Activated T-cell treated with anti-CD3 and anti-CD28 coated beads for 24 hours (primary cell): ENCODE measurements around the gene LTK.

Experiments used
- DNase-seq: peaks from one replicate; pipeline ENCODE4 v3.0.0-alpha.2; 2020; ENCODE audit warnings: low read depth

LTK gene

GRCh38 chr15:41513506-41514227 lies at the start of gene LTK:
LTK (minus strand) TSS chr15:41513827; CDS start chr15:41513709, 118 bp downstream.
- DNase-seq: no peak

- no peak for DNase-seq
Measured at GRCh38 chr15:41562784-41563198, 49.2 kb upstream of the LTK start.

- no peak for DNase-seq
Measured at GRCh38 chr15:41562244-41562643, 48.6 kb upstream of the LTK start.

GRCh38 chr15:41561777-41562145 lies 48.1 kb upstream of the LTK start:
- no peak for DNase-seq

- DNase-seq: no peak
Measured at GRCh38 chr15:41561104-41561776, 47.6 kb upstream of the LTK start.

- no peak for DNase-seq
Measured at GRCh38 chr15:41560572-41560874, 46.9 kb upstream of the LTK start.

- no peak for DNase-seq
Measured at GRCh38 chr15:41559239-41559782, 45.7 kb upstream of the LTK start.

- peak; percentile 55 for DNase-seq
Measured at GRCh38 chr15:41558400-41559238, 45.0 kb upstream of the LTK start, which contains the start of gene TYRO3. TYRO3 (plus strand) TSS chr15:41559212; CDS start chr15:41559258, 46 bp downstream.

GRCh38 chr15:41557673-41558399 lies 44.2 kb upstream of the LTK start:
- peak; percentile 61 for DNase-seq

GRCh38 chr15:41556677-41557076 lies 43.0 kb upstream of the LTK start:
- no peak for DNase-seq

GRCh38 chr15:41554915-41555314 lies 41.3 kb upstream of the LTK start:
- DNase-seq: no peak

- no peak for DNase-seq
Measured at GRCh38 chr15:41554343-41554742, 40.7 kb upstream of the LTK start.

- no peak for DNase-seq
Measured at GRCh38 chr15:41553731-41554130, 40.1 kb upstream of the LTK start.

- no peak for DNase-seq
Measured at GRCh38 chr15:41550066-41550775, 36.6 kb upstream of the LTK start.

GRCh38 chr15:41546851-41547786 lies 33.5 kb upstream of the LTK start:
- DNase-seq: no peak

- DNase-seq: no peak
Measured at GRCh38 chr15:41545218-41545617, 31.6 kb upstream of the LTK start.

GRCh38 chr15:41544650-41545015 lies 31.0 kb upstream of the LTK start:
- no peak for DNase-seq

- no peak for DNase-seq
Measured at GRCh38 chr15:41543521-41543870, 29.9 kb upstream of the LTK start.

- no peak for DNase-seq
Measured at GRCh38 chr15:41536866-41537265, 23.2 kb upstream of the LTK start.

- DNase-seq: no peak
Measured at GRCh38 chr15:41535544-41535943, 21.9 kb upstream of the LTK start.
